NCI-H2227 treated with DMSO at 0.1 percent for 48 hours (cell line): Measurements from ENCODE around the gene CTSA.
A peak's percentile ranks its signal among the peaks of the same experiment; 100 is the strongest.
"Not testable (repeated sequence)": the region's sequence is repeated elsewhere in the genome, so short reads cannot be mapped to it uniquely, and the experiment has no call there.

Experiments
- DNase-seq: peaks from one replicate; lab custom pipeline; 2025; lab: John Stamatoyannopoulos, UW

Gene CTSA

GRCh38 chr20:45866454-45866853 lies 24.7 kb upstream of the CTSA start:
- no peak for DNase-seq

DNA sequence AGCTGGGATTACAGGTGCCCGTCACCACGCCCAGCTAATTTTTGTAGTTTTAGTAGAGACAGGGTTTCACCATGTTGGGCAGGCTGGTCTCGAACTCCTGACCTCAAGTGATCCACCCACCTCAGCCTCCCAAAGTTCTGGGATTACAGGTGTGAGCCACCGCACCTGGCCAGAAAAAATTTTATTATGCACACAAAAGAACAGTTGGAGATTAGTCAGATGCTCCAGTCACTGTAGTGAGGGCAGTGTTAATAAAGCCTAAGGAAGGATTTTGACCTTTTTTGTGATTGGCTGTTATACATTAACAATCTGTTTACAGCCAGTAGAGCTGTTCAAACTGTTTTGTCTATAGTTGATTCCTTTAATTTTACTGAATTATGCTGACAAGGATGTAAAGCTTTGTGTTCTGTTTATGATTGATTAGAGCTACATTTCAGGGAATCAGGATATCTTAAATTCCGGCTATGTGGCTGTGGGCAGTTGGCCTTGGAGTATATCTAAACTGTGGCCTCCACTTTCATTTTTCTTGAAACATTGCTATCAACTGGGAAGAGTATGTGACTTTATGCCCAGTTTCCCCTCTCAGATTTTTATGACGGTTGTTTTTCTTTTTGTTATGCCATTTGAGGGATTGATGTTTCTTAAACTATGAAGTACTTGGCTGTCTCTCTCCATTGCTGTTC lies 23.9 kb upstream of the CTSA start:
- DNase-seq, result no peak

DNA sequence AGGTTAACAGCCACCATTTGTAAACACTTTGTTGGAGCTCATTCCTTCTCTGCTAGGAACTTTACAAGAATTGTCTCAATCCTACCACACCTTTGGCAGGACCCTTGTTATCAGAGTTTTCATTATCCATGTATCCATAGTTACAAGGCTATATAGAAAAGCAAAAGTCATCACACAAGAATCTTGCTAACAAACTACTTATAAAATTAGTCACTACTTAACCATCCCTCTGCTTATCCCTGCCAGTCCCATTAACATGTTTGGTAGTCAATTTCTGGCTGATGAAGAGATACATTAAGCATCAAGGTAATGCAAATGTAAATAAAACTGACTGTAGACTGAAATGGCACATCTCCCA lies 23.3 kb upstream of the CTSA start:
- DNase-seq, result no peak

DNA sequence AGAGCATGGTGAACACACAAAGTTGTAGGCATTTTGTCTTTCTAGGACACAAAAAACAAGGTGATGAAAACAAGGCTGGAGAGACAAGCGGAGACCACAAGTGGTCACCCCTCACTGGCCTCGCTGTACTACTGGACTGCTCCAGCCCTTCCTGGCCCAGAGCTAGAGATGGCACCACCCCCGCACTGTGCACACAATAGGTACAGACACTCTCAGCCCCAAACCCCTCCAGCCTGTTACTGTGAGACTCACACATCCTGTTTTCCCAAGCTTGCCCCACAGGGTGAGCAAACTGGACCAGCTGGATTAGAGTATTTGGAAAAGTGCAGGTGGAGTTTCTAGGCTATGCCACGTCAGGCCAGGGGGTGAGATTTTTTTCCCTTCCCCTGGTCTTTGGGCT lies 18.5 kb upstream of the CTSA start:
- no peak for DNase-seq

DNA sequence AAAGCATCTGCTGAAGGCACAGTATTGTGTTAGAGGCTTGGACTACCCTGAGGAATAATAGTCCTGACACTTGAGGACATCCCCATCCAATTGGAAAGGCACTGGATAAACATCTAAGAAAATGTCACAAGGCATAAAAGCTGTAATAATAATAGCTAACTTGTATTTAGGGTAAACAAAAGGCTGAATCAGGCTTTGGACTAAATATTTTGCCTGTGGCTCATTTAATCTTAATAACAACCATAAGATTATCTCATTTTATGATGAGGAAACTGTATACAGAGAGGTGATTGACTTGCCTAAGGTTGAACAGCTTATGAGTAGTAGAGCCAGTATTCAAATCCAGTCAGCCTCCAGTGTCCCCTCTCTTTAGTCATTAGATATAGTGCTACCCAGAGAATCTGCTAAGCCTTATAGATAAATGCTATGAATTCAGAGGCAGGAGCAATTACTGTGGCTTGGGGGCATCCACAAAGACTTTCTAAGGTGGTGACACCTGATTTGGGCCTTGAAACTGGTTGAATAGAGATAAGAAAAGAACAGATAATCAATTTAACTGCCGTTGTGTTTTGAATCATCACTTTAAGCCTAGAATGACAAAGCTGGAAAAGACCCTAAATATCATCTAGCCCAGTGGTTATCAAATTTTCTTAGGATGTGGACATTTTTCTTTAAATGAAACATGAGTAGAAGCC lies 17.6 kb upstream of the CTSA start:
- no peak for DNase-seq

GRCh38 chr20:45874104-45874481 lies 17.0 kb upstream of the CTSA start:
- DNase-seq, result not testable (repeated sequence)

DNA sequence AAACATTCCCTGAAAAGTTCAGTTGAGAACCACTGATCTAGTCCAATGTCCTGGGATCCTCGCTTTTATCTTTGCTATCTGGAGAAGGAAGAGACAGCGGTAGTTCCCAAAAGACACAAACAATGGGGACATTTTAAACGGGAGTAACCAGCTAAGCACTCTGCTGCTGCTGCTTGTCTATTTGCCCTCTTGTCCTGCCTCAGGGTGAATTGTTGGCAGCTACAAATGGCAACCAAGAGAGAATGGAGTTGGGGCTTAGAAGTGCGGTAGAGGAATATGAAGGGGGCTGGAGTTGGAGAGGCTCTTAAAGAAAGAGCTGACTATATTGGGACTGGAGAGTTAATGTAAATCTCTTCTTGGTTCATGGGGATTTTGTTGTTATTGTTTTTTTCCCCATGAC lies 16.6 kb upstream of the CTSA start:
- no peak for DNase-seq

DNA sequence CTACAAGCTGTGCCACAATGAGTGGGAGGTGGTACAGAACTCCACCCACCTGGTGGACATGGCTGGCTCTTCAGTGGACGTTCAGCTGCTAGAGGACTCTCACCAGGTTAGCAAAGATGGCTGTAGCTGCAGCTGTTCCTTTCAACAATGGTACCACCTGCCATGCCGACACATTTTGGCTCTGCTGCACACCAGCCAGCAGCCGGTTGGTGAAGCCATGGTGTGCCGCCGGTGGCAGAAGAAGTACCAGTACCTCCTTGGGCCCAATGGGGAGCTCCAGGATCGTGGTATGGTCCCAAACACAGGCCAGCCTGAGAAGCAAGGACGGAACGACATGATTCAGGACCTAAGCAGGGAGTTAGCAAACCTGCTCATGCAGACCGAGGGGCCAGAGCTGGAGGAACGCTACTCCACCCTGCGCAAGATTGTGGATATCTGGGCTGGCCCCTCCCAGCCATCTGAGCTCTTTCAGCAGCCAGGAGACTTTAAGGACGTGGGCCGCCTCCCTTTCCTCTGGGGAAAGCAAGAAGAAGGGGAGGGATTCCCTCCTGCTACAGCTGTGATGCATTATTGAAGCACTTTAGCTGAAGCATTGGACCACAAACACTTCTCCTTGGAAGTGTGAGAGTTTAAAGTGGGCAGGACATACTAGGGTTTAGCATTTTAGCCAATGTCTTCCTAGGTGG lies 12.9 kb upstream of the CTSA start:
- DNase-seq, result no peak

- peak; percentile 97 for DNase-seq
Measured at GRCh38 chr20:45880988-45881788, 9.9 kb upstream of the CTSA start, which contains the start of gene ZSWIM1. TSS of gene ZSWIM1 (plus strand) at chr20:45881227. CDS start at chr20:45882593, 1,366 bp downstream.

GRCh38 chr20:45882469-45883099 lies 8.6 kb upstream of the CTSA start:
- DNase-seq, result no peak

DNA sequence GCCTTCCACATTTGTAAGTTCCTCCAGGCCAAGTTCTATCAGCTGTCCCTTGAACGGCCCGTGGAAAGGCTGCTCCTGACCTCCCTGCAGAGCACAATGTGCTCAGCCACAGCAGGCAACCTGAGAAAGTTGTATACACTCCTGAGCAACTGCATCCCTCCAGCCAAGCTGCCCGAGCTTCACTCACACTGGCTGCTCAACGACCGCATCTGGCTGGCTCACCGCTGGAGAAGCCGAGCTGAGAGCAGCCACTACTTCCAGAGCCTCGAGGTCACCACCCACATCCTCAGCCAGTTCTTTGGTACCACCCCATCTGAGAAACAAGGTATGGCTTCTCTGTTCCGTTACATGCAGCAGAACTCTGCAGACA lies 8.1 kb upstream of the CTSA start:
- DNase-seq, result no peak

GRCh38 chr20:45886590-45887345 lies 4.4 kb upstream of the CTSA start:
- DNase-seq, result no peak

DNA sequence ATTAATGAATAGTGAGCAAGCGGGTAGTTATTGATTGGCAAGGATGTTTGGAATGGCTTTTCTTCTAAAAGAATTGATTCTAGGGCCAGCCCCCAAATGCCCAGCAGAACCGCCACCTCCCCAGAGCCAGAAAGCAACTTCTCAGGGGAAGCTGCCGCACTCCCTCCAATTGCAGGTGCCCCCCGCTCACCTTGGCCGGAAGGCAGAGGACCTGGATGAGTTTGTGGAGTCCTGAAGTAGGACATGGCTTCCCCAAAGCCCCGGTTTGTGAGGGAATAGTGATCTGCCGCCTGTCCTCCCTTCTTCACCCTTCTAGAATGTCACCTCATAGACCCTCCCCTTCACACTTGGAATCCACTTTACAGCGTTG lies 3.8 kb upstream of the CTSA start, which contains the start of gene SPATA25:
SPATA25 (minus strand) TSS at position 277 of the 370 bp plus-strand sequence; CDS start at position 245, 32 bp downstream.
- no peak for DNase-seq

DNA sequence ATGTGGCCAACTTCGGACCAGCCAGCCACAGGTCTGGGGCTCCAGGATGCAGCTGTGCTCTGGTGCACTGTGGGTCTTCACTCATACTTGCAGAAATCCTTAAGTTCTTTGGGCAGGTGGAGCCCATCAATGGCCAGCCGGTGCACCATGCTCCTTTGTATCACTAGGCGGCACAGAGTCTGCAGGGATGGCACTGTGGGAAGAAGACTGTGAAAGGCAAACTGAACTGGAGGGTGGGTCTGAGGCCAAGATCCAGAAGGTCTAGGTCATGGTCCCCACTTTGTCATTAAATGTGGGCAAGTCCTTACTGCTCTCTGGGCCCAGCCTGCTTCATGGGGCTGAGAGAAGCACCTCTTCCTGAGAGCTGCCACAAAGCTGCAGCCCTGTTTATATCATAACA lies 2.5 kb upstream of the CTSA start:
- no peak for DNase-seq

- DNase-seq, result peak; percentile 60
Measured at GRCh38 chr20:45890077-45890984, 804 bp upstream of the CTSA start.

GRCh38 chr20:45892049-45892825 lies 1.1 kb downstream of the CTSA start:
- DNase-seq, result no peak

GRCh38 chr20:45892828-45893500 lies 1.8 kb downstream of the CTSA start:
- DNase-seq, result no peak

DNA sequence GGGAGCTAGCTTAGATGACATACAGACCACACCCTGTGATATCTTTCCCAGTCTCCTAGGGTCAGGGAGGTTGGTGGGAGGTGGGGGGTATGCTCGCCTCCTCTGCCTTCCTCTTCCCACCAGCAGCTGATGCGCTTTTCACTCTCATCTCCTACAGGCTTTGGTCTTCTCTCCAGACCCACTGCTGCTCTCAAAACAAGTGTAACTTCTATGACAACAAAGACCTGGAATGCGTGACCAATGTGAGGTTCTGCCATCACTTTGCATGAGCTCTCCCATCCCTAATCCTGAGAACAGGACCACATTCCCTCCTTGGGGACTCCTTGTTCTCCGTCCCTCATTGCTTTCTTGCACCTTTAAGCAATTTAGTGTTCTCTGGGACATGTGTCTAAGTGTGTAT lies 2.7 kb downstream of the CTSA start:
- no peak for DNase-seq

DNA sequence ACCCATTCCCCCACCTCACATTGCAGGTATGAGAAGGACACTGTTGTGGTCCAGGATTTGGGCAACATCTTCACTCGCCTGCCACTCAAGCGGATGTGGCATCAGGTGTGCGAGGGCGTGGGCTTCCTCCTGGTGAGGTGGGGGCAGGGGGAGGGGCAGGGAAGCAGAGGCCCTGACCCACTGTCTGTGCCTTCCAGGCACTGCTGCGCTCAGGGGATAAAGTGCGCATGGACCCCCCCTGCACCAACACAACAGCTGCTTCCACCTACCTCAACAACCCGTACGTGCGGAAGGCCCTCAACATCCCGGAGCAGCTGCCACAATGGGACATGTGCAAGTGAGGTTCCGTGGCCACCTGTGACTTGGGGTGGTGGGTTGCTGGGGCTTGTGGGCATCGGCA lies 3.7 kb downstream of the CTSA start:
- DNase-seq, result no peak
